SK-N-MC (cell line): ENCODE data around the gene HES5.

Experiments
- EZH2 ChIP-seq: fragments of 200-600 bp; sonication (generic); IDR thresholded peaks from one replicate; pipeline ENCODE4 v1.6.1; 2017; ENCODE audit warnings: antibody characterized with exemption
- POLR2AphosphoS5 ChIP-seq: IDR thresholded peaks from 2 replicates; pipeline ENCODE4 v1.6.1; 2012; ENCODE audit warnings: mild to moderate bottlenecking, low read depth, low read length, borderline replicate concordance

DNA sequence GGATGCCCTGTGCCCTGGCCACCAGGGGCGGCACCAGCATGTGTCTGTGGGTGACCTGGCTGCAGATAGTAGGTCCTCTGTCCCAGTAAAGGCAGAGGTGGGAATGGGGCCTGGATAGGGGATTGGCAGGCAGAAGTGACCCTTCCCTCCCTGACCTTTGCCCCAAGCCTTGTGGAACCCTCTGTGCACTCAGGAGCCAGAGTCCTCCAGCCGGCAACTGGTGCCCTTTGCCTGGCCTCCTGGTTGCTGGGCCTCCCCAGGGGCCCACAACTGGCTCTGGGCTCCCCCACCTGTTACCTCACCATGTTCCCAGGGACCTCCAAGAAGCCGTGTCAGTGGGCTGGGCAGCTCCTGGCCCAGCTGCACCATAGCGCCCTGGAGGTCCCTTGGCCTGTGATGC, 44.0 kb downstream of the HES5 start:
- TF ChIP-seq POLR2AphosphoS5, result no peak
- no peak for TF ChIP-seq EZH2
